AG08395 (cell line): ENCODE results near the gene AK8.
"Not testable (repeated sequence)": the region's sequence is repeated elsewhere in the genome, so short reads cannot be mapped to it uniquely, and the experiment has no call there.

Experiments used
- DNase-seq: peaks from one replicate; pipeline ENCODE4 v3.0.0; 2012; ENCODE audit warnings: mixed read lengths, low spot score

The AK8 gene

DNA sequence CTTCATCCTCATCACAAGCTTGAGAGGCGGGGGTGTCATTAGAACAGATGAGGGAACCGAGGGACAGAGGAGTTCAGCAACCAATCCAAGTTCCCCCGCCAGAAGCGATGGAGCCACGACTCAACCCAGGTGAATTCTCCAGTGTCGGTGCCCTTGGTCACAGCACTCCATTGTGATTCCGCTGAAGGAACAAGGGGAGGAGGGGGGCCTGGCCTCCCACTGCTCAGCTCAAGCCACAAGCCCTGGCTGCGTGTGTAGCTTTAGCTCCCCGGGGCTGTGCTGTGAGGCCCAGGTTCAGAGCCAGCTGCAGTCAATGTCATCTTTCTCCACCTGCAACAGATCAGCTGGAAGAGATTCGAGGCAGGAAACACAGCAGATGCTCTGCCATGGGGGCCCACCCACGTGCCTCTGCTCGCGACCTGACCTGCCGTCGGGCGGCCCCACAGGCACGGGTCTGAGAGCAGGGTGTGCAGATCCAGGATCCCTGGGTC lies 135.2 kb downstream of the AK8 start:
- no peak for DNase-seq

DNA sequence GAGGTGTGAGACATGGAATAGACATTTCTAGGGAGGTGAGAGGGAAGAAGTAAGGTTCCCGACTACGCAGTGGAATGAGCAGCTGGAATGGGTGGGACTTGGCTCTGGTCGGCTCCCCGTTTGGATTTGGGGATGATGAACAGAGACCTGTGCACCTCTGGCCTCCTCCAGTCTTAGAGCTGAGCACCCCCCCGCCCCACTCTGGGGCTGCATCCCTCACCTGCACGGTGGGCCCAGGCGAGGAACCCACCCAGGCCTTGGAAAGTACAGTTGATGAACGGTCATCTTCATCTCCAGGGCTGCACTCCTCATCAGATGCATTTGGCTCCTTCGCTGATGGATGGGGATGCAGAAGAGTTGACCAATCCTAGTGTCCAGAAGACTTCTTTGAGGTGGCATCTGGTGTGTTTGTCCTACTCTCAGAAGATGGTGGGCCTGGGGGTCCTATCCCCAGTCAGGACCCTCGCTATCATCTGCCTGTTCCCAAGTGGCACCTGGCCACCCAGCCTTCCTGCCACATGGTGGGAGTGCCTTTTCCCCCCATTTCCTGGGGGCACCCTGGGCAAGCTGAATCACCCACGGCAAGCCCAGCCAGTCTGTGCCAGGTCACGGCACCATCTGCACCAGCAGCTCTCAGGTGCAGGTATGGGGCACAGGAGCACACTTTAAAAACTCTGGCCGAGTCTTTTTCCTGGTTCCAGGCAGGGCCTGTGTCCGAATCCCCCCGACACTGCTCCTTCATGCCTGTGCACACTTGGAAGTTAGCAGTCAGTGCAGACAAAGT lies 137.4 kb downstream of the AK8 start:
- DNase-seq = no peak

DNA sequence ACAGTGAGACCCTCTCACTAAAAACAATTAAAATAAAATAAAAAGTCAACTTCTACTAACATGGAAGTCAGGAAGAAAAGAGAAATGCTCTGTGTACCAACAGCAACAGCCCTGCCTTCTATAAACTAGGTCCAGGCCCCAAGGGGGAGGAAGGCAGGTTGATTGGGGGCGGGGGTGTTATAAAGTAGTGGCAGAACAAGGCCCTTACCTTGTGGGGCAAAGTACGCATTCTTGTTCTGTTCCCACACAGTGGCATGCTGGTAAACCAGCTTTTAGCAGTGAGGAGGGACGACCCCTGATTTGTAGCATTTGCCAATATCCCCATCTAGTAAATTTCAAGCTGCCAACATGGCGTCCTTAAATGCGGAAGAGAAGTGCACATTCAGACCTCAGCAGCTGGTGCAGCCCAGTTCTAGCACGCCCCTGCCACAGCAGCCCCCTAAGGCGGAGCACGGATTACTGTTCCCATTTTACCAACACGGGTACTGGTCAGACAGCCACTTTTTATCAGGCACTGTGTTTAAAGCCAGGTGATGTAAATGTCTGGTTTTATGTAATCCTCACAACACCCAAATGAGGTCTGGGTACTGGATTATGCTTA lies 138.3 kb downstream of the AK8 start:
- DNase-seq = no peak

DNA sequence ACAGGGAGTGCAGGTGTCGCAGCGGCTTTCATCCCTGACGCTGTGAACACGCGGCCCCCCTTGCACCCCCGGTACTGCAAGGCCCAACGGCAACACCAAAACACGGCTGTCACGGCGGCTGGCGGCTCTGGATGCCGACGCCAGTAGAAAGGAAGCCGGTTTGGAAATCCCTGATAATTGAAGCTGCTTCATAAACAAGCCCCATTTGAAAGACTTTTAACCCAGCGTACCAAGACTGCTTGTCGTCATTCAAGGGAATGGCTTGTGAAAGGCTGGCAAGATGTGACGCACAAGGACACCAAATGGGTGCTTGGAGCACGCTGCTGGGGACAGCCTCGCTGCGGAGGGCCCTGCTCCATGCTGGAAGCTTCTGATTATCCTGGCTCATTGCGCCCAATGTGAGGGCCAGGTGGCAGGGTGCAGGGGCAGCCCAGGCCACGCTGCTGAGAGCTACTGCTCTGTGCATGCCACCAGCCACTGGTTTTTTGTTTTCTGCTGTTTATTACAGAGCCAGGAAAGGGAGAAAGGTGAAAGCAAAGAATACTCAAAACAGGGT lies 144.7 kb downstream of the AK8 start:
- peak; percentile 21 for DNase-seq

DNA sequence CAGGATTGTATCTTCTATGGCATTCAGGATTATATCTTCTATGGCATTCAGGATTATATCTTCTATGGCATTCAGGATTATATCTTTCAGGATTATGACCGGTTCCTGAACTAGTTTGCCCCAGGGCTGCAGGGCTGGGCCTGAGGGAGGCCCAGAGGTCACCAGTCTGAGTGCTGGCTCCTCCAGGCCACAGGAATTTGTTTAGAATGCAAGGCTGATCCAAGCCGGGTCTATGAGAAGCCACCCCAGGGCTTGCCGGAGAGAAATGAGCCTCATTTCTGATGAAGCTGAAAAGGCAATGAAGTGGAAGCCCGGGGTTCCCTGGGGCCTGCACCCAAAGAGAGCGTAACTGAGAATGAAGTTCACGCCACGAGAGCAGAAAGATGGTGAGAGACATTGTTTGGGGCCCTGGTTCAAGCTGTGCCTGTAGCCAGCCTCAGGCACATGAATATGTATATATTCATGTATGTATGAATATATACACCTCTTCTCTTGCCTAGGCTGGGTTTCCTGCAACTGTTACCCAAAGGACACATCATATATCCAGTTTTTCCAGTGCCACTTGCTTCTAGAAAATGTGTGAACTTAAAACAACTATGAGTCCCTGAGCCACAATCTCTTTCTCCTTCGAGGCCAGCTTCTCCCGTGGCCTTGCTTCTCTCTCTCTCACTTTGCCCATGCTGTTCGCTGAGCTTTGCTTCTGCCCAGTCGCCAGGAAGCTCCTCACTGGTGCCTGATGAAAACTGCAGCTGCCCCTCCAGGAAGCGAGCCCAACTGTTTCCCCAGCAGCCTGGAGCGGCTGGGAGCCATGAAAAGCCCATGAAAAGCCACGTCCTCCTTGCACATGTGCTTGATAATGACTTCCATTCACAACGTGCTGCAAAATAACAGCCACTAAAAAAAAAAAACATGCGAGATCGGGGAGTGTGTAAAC lies 145.5 kb downstream of the AK8 start:
- peak; percentile 46 for DNase-seq

DNA sequence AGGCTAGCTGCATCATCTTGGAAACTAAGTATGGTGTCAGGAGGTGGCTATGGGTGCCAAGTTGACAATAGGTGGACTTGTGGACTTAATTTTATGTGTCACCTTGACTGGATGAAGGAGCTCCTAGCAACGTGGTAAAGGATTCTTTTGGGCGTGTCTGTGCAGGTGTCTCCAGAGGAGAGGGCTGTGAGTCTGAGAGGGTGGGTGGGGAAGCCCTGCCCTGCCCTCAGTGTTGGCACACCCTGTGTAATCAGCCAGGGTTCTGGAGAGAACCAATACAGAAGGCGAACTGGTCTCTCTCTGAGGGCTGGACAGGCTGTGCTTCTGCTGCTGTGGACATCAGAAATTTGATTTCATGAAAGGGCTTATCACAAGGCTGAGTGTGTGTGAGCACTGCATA lies 146.9 kb downstream of the AK8 start:
- DNase-seq = no peak

DNA sequence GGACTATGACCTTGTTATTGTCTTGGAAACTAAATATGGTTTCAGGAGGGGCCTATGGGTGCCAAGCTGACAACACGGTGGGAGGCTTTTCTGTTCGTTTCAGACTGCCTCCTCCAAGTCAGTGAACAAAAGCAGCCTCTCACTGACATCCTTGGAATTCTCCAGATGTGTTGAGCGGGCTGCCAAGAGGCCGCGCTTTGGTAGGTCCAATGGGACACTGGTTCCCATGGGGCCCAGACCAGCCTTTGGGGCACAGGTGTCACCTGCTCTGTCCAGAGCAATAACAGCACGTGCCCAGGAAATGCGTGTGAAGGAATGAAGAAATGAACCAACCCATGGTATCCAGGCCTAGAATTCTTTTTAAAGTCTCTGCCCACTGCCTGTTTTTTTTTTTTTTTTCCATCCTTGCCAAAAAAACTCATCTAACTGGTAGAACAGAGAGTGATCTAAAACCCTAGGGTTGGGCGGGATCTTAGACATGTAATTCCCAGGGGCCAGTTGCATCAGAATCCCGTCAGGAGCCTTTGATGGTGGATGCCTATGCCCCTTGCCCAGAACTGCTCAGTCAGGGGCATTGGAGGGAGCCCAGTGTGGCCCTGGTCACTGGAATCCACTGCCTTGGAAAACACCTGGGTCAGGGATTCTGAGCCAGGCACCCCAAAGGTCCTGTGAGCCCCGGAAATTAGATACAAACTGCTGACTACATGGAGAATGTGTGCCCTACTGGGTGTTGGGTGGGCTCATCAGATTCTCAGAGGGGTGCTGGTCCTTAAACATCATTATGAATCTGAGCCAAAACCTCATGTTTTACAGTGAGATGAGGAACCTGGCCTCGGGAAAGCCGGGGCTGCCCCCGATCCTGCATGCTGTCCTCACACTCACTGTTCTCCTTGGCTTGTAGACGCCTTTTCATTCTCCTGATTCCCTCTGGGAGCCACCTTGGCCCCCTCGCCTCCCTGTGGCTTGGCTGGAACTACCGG lies 147.7 kb downstream of the AK8 start:
- no peak for DNase-seq

DNA sequence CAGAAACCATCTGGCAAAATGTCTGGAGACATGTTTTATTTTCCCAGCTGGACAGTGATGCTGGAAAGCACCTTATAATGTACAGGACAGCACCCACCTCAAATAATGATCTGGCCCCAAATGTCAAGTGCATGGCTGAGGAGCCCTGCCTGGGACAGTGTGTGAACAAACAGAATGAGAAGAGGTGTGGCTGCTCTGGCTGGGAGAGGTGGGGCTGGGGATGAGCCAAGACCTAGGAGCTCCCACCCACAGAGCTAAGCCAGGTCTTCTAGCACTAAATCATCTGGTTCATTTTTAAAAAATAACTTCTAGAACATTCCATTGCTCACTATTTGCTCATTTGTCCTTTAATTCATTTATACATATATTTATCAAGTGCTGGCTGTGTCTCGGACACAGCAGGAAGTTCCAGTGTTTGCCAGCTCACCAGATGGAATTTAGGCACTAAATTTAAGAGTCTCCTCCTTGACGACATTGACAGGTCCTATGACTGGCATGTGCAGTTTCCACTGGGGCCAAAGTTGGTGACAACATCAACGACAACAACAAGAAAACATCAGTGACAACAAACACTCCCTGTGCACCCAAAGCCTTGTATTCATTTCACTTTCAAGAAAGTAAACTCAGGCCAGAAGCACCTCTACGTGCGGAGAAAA lies 148.7 kb downstream of the AK8 start:
- DNase-seq = no peak

DNA sequence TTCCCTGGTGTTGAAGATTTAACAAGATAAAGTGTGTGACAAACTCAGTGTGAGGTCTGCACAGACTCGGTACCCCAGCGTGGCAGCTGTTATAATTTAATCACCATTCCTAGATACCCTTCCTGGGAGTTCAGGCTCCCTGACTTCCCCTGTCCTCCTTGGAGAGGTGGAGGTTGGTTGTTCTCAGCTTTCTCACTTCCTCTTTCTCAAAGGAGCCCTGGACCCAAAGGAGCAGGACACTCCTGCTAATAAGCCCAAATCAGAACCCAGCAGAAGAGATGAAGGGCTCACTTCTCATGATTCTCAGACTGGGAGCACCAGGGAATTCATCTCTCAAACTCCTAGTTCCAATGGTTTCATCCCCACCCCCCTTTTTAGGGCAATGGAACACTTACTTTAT lies 149.6 kb downstream of the AK8 start:
- DNase-seq = no peak

DNA sequence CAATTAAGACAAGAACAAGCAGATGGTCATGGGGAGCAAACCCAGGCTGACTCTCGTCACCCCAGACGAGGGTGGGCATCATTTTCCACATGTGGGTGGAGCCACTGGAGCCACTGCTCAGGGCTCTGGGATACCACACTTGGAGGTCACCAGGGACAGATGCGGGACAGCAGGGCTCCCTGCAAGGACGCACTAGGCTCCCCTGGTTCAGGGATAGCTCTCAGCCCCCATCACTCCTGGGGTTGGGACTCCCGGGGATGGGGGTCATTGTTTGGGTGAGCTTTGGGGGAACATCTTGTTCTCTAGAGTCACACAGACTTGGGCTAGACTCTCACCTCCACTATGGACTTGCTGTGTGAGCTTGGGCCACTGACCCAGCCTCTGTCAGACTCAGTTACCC lies 150.0 kb downstream of the AK8 start:
- DNase-seq = no peak

DNA sequence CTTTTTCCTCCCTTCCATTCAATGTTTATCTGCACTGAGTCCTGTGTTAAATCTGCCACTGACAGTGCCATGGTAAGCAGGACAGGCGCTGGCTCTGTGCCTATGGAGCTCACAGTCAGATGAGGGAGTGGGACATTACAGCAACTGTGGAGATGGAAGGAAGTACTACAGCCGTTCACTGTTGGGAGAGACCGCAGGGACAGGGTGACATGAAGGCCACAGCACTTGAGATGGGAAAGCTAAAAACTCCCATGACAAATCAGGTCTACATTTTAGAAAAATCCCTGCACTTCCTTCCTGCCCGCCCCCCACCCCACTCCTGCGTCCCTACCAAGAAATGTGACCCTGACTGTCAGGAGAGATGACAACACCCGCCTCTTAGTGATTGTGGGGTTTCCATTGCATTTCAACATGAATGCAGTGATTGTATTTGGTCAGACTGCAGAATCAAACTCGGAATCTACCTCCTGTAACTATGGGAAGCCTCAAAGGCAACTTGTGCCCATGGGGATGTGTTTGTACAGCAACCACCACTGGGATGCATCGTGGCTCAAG lies 151.4 kb downstream of the AK8 start:
- no peak for DNase-seq

DNA sequence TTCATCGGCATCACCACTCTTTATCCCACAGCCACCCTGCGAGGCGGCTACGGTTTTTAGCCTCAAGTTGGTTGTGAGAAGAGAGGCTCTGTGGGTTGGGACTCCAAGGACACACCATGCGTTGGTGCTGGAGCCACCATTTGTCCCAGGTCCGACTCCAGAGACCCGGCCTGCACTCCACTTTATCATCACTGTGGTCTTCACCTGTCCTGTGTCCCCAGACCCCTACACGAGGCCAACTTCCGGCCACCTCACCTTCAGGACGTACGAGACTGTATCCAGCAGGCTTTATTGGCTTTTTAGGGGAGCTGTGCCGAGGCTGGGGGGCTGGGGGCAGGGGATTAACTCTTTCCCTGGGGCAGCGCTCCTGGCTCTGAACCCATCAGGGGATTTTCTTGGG lies 152.8 kb downstream of the AK8 start:
- no peak for DNase-seq

DNA sequence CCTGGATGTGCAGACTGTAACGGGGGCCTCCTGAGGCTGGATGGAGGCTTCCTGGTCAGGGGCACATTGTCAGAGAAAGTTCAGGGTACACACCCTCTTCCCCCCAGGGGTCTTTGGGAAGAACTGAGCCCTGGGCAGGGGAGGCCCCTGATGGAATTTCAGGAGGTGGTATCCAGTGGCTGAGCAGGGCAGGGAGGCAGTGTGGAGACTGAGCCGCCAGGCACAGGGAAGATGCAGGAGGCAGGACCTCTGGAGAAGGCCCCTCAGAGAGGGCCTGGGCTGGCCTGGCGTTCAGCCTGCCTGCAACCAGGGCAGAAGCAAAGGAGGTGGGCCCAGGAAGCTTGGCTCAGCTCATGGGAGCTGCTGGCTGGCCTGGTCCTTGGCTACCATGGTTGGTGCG lies 154.3 kb downstream of the AK8 start:
- DNase-seq = no peak

DNA sequence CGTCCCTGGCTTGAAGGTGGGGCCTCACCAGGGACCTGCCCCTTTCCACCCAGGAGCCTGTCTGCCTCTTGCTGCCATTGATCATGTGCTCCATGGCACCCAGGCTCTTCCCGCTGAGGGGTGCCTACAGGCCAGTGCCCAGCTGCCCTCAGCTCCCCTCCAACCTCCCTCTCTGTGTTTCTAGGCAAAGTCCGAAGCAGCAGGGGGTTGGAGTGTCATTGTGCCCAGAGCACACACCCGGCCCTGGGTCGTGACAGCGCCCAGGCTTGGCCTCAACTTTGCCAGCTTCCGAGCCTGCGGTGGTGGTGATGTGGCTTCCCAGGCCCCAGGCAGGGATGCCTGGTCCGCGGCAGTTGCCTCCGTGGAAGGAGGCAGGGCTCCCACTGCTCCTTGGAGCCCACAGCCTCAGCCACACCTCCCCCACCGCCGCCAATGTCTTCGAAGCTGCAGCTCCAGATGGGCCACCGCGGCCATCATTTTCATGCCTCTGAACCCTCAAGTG lies 155.5 kb downstream of the AK8 start:
- no peak for DNase-seq

DNA sequence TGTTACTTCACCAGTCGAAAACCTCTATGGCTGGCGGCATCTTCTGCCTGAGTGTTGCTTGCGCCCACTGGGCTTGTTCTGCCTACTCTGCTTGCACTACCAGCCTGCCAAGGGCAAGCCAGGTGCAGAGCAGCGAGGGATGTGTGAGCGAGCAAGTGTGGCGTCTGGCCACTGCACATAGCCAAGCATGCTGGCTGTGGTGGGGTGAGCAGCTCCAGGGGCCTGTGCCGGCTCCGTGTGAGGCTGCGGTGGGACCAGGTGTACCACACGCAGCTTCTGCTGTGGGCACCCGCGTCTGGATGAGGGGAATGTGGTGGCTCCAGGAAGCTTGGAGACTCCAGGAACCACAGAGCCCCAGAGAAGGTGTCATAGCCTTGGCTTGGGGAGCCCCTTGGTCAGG lies 156.4 kb downstream of the AK8 start:
- no peak for DNase-seq

DNA sequence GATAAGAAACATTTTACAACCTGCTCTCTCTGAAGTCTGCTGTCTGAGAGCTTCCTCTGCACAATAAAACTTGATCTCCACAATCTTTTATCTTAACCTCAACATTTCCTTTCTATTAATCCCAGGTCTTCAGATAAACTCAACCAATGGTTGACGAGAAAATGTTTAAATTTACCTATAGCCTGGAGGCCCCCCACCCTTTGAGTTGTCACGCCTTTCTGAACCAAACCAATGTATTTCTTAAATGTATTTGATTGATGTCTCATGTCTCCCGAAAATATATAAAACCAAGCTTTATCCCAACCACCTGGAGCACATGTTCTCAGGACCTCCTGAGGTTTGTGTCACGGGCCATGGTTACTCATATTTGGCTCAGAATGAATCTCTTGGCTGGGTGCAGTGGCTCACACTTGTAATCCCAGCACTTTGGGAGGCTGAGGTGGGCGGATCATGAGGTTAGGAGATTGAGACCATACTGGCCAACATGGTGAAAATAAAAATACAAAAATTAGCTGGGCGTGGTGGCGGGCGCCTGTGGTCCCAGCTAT lies 159.6 kb downstream of the AK8 start:
- DNase-seq = not testable (repeated sequence)

DNA sequence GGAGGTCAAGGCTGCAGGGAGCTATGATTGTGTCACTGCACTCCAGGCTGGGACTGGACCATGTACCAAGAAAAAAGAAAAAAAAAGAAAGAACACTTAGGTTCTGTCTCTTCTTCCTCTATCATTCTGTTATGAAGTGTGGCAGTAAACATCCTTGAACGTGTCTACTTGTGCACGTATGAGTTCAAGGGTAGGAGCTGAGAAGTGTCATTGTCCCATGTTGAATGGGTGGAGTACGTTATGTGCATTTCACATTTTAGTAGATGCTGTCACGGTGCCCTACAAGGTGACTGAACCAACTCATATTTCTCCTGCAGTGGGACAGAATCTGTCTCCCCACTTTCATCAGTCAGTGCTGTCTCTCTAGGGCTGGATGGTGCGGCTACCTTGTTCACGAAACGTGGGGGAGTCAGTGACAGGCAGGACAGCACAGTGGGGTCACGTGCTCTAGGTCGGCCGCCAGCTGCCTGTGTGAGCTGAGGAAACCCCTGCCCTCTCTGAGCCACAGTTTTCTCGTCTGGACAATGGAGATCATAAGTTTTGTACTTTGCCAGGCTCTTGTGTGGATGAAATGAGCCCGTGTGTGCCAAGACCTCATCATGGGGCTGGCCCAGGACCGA lies 160.6 kb downstream of the AK8 start:
- DNase-seq = no peak

DNA sequence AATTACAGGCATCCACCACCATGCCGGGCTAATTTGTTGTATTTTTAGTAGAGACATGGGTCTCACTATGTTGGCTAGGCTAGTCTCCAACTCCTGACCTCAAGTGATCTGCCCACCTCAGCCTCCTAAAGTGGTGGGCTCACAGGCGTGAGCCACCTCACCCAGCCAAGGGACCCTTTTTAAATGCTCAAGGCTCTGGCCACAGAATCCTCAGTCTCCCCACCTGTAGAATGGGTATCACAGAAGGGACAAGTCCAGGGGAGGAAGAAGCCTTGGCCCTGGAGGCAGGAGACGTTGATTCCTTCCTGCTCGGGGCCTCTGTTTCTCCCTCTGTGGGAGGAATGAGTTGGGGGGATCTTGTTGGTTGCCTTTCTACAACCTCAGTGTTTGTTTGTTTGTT lies 162.1 kb downstream of the AK8 start:
- no peak for DNase-seq

DNA sequence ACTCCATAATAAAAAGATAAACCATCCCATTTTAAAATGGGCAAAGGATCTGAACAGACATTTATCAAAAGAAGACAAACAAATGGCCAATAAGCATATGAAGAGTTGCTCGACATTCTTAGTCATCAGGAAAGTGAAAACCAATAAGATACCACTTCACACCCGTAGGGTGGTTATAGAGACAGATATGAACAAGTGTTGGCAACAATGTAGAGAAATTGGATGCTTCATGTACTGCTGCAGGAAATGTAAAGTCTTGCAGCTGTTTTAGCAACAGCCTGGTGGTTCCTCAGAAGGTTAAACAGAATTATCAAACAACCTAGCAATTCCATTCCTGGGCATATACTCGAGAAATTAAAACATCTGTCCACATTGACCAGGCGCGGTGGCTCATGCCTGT lies 165.3 kb downstream of the AK8 start:
- DNase-seq = no peak
